GM19240 (cell line): ENCODE results near the gene MRPL42.
"Not testable (repeated sequence)": the region's sequence is repeated elsewhere in the genome, so short reads cannot be mapped to it uniquely, and the experiment has no call there.

Experiments used
- DNase-seq: peaks from one replicate; pipeline ENCODE4 v3.0.0; 2011; ENCODE audit warnings: low spot score; ENCODE audit not compliant: insufficient read length

Gene MRPL42

GRCh38 chr12:93443576-93443975 is 23.7 kb upstream of the MRPL42 start:
- DNase-seq: no peak

GRCh38 chr12:93447555-93448290 is 19.6 kb upstream of the MRPL42 start:
- DNase-seq: no peak

- no peak for DNase-seq
These were observed 18.5 kb upstream of the MRPL42 start for GRCh38 chr12:93448796-93449195.

GRCh38 chr12:93449277-93449676 is 18.0 kb upstream of the MRPL42 start:
- no peak for DNase-seq

- DNase-seq: no peak
These were observed 15.7 kb upstream of the MRPL42 start for GRCh38 chr12:93451423-93452158.

- DNase-seq: no peak
These were observed 13.7 kb upstream of the MRPL42 start for GRCh38 chr12:93453633-93454032.

GRCh38 chr12:93456077-93456476 is 11.2 kb upstream of the MRPL42 start:
- DNase-seq: no peak

GRCh38 chr12:93459097-93459496 is 8.2 kb upstream of the MRPL42 start:
- DNase-seq: no peak

- DNase-seq: no peak
These were observed 7.3 kb upstream of the MRPL42 start for GRCh38 chr12:93460003-93460402.

- DNase-seq: no peak
These were observed 6.4 kb upstream of the MRPL42 start for GRCh38 chr12:93460902-93461301.

- no peak for DNase-seq
These were observed 5.8 kb upstream of the MRPL42 start for GRCh38 chr12:93461503-93461902.

GRCh38 chr12:93465841-93466240 is 1.5 kb upstream of the MRPL42 start:
- no peak for DNase-seq

- no peak for DNase-seq
These were observed 526 bp upstream of the MRPL42 start for GRCh38 chr12:93466625-93467350.

- DNase-seq: no peak
These were observed 676 bp downstream of the MRPL42 start for GRCh38 chr12:93468008-93468371.

GRCh38 chr12:93469386-93469785 is 2.1 kb downstream of the MRPL42 start:
- no peak for DNase-seq

- DNase-seq: no peak
These were observed 9.2 kb downstream of the MRPL42 start for GRCh38 chr12:93476555-93476954.

GRCh38 chr12:93482721-93483120 is 15.4 kb downstream of the MRPL42 start:
- DNase-seq: no peak

GRCh38 chr12:93483151-93483807 is 16.0 kb downstream of the MRPL42 start:
- DNase-seq: no peak

- no peak for DNase-seq
These were observed 17.1 kb downstream of the MRPL42 start for GRCh38 chr12:93484315-93484981.

- DNase-seq: not testable (repeated sequence)
These were observed 25.5 kb downstream of the MRPL42 start for GRCh38 chr12:93492808-93493207.

GRCh38 chr12:93494096-93494495 is 26.8 kb downstream of the MRPL42 start:
- DNase-seq: no peak
